Endothelial cell of umbilical vein (primary cell): Measurements from ENCODE around the gene DCAF11. TPM values are rescaled to one million over a fixed set of nuclear protein-coding genes. Genes with fewer than 3 reads are reported as not detected.

ENCODE experiments used
- BruUV-seq: library from RNA; stranded (reverse); fragments of 400-500 nt; replicated peaks from 2 replicates; lab custom pipeline; 2021; lab: Mats Ljungman, UMichigan
- CTCF ChIA-PET: fragments of 300-600, 350-600 bp; sonication (Branson Sonifier 250); formaldehyde crosslinking; loops from one replicate; lab custom pipeline; 2021; ENCODE audit warnings: antibody characterized with exemption, inconsistent platforms; lab: Charles Lee
- POLR2A ChIA-PET: fragments of 300-600, 350-600 bp; sonication (Branson Sonifier 250); formaldehyde crosslinking; loops from one replicate; lab custom pipeline; 2021; ENCODE audit warnings: antibody characterized with exemption, inconsistent platforms; lab: Charles Lee
- DNase-seq: peaks from one replicate; pipeline ENCODE4 v3.0.0-alpha.2; 2011; ENCODE audit warnings: low read depth, low spot score
- FAIRE-seq: peaks from 2 replicates; lab custom pipeline; 2011; peaks lifted over from hg19 to GRCh38; lab: Jason Lieb, UNC
- H2AFZ ChIP-seq: 2 replicates; pipeline ENCODE4 v1.6.0; 2012; ENCODE audit warnings: low read depth, low read length, control low read depth, inconsistent platforms
- H3K27ac ChIP-seq: 2 replicates; pipeline ENCODE4 v1.5.1; 2011; ENCODE audit warnings: low read depth, mild to moderate bottlenecking, control low read depth, low read length, moderate library complexity; ENCODE audit not compliant: insufficient read depth
- H3K27me3 ChIP-seq, 2 experiments: 2 replicates each; pipeline versions ENCODE4 v1.6.0 to v1.6.1; 2011; ENCODE audit warnings: low read length in 2 of 2, mixed read lengths in 1 of 2; ENCODE audit not compliant: control insufficient read depth in 2 of 2, insufficient read depth in 2 of 2
- H3K36me3 ChIP-seq, 2 experiments: 2 replicates in 1 of 2; 3 replicates in 1 of 2; pipeline ENCODE4 v1.5.1; 2011; ENCODE audit warnings: low read length in 2 of 2, mild to moderate bottlenecking in 1 of 2, moderate library complexity in 1 of 2; ENCODE audit not compliant: control insufficient read depth in 2 of 2, insufficient read depth in 2 of 2; ENCODE audit errors: extremely low read depth in 1 of 2
- H3K4me1 ChIP-seq: 3 replicates; pipeline ENCODE4 v1.5.1; 2011; ENCODE audit warnings: mild to moderate bottlenecking, low read length; ENCODE audit not compliant: control insufficient read depth, insufficient read depth; ENCODE audit errors: extremely low read depth
- H3K4me2 ChIP-seq: 2 replicates; pipeline ENCODE4 v1.6.1; 2011; ENCODE audit warnings: low read length, control low read depth, mixed read lengths; ENCODE audit not compliant: insufficient read depth
- H3K4me3 ChIP-seq, 3 experiments: fragments of 200-600 bp in 1 of 3; sonication (generic), shearing (Covaris generic) in 1 of 3; replicated peaks in 1 of 3; 2 replicates each; pipeline ENCODE4 v1.5.1; 2011 to 2016; ENCODE audit warnings: control low read depth in 3 of 3, low read length in 3 of 3, mild to moderate bottlenecking in 2 of 3, inconsistent platforms in 1 of 3, low read depth in 1 of 3, moderate library complexity in 1 of 3; ENCODE audit not compliant: insufficient read depth in 1 of 3
- H3K79me2 ChIP-seq: 2 replicates; pipeline ENCODE4 v1.6.0; 2012; ENCODE audit warnings: low read length, inconsistent platforms; ENCODE audit not compliant: control insufficient read depth, insufficient read depth
- H3K9ac ChIP-seq: replicated peaks from 2 replicates; pipeline ENCODE3; 2011; ENCODE audit warnings: low read length, control low read depth; ENCODE audit not compliant: insufficient read depth; ENCODE audit errors: extremely low read depth
- H3K9me1 ChIP-seq: replicated peaks from 3 replicates; pipeline ENCODE4 v1.6.0; 2011; ENCODE audit warnings: mild to moderate bottlenecking, low read length; ENCODE audit not compliant: control insufficient read depth, insufficient read depth; ENCODE audit errors: extremely low read depth
- H3K9me3 ChIP-seq: replicated peaks from 2 replicates; pipeline ENCODE4 v1.5.1; 2012; ENCODE audit warnings: low read length, inconsistent platforms; ENCODE audit not compliant: control insufficient read depth, insufficient read depth
- H4K20me1 ChIP-seq: replicated peaks from 2 replicates; pipeline ENCODE3; 2011; ENCODE audit warnings: mild to moderate bottlenecking, low read length; ENCODE audit not compliant: control insufficient read depth, insufficient read depth; ENCODE audit errors: extremely low read depth
- EZH2 ChIP-seq: IDR thresholded peaks from 2 replicates; pipeline ENCODE4 v1.6.1; 2012; ENCODE audit warnings: borderline replicate concordance, low read depth, mild to moderate bottlenecking, moderate library complexity, low read length, inconsistent platforms; ENCODE audit not compliant: severe bottlenecking
- FOS ChIP-seq: IDR thresholded peaks from 2 replicates; pipeline ENCODE4 v1.6.1; 2011; ENCODE audit warnings: mild to moderate bottlenecking, low read length, moderate library complexity, borderline replicate concordance; ENCODE audit not compliant: insufficient read depth
- GATA2 ChIP-seq: IDR thresholded peaks from 2 replicates; pipeline ENCODE4 v1.7.0; 2011; ENCODE audit warnings: low read depth, mild to moderate bottlenecking, moderate library complexity, mixed read lengths, low read length; ENCODE audit not compliant: insufficient read length, insufficient read depth
- JUN ChIP-seq: IDR thresholded peaks from 2 replicates; pipeline ENCODE4 v1.6.1; 2011; ENCODE audit warnings: borderline replicate concordance, low read depth; ENCODE audit not compliant: insufficient read length, insufficient read depth
- MYC ChIP-seq: IDR thresholded peaks from one replicate; pipeline ENCODE4 v1.6.1; 2011; ENCODE audit warnings: mild to moderate bottlenecking, low read depth, low read length
- dilution Hi-C: fragments of 300-500 bp; cut with MboI; formaldehyde crosslinking; loops from one replicate; pipeline ENCODE4 v1.15.0; 2019; ENCODE audit warnings: low sequenced_read_pairs; ENCODE audit not compliant: extremely low pct_ligation_motif_present
- intact Hi-C: fragments of 100-400 bp; cut with micrococcal nuclease; formaldehyde crosslinking; loops from one replicate; pipeline ENCODE4 v1.10.0; 2022
- polyA plus RNA-seq, 4 experiments: library from polyadenylated mRNA; depleted of rRNA in 3 of 4; stranded (reverse) in 3 of 4; unstranded in 1 of 4; fragments of >200 nt; gene quantifications; 2 replicates each; pipeline versions ENCODE4 v1.2.1 to v1.2.3, GENCODE V29; 2011 to 2012; ENCODE audit warnings: missing spikeins in 1 of 4
- total RNA-seq: library from RNA; stranded (reverse); gene quantifications from 2 replicates; pipeline ENCODE4 v1.2.3, GENCODE V29; 2021
- TF ChIP-seq, protein P1 (sequence below): IDR thresholded peaks from 2 replicates; pipeline ENCODE4 v1.6.1; 2011; ENCODE audit not compliant: insufficient read depth, insufficient read length
- TF ChIP-seq, protein P2 (sequence below), 2 donors: IDR thresholded peaks; 1 replicate in 1 of 2; 2 replicates in 1 of 2; pipeline ENCODE4 v1.5.1; 2011; ENCODE audit warnings: low read length in 2 of 2, mild to moderate bottlenecking in 2 of 2, moderate library complexity in 2 of 2, control low read depth in 1 of 2, inconsistent platforms in 1 of 2, low read depth in 1 of 2; ENCODE audit not compliant: insufficient read depth in 1 of 2; ENCODE audit errors: extremely low read depth in 1 of 2

The DCAF11 gene
- total and polyA plus RNA-seq, 2 donors (not counting 3 experiments of a cell fraction or from before 2014, with no cell fraction given) = 37.3 to 38.5 TPM

DNA sequence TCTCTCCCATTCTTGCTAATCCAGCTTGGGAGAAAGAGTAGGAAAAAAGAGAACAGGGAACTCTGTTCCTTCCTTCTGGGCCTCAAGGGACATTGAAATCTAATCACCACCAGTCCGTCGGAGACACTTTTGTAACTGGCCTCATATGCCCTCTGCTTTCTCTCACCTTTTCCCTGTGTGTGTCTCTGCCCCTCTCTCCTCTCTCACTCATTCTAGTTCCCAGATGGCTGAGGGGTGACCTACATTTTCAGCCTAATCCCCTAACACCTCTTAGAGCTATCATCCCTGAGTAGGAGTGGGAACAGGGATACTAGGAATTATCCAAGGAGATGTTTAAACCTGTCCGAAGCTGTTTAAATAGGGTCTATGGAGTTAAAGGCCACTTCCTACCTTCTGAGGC, 29.4 kb upstream of the DCAF11 start:
- FAIRE-seq = no peak

More for the DNA sequence above, 29.4 kb upstream of the DCAF11 start:
- Histone ChIP-seq H3K4me1 (no peaks in the 10 kb centered on the region), H3K36me3 (no peaks in the 10 kb centered on the region), H4K20me1 (no peaks in the 10 kb centered on the region), H3K27ac (no peak overlapping the region), H3K79me2 (no peaks in the 10 kb centered on the region), H3K4me2 (no peak overlapping the region), H3K27me3 (peaks cover 20 to 25% of the 10 kb centered on the region in 2 experiments), H3K9me1 (no peaks in the 10 kb centered on the region), H2AFZ (no peak overlapping the region), H3K4me3 (no peak overlapping the region), H3K9me3 (no peaks in the 10 kb centered on the region), H3K9ac (no peak overlapping the region)
- intact Hi-C loops (no loop called here), dilution Hi-C loops (no loop called here)
- TF ChIP-seq MYC = no peak
- no peak for TF ChIP-seq JUN
- TF ChIP-seq EZH2 = no peak
- TF ChIP-seq, protein P1, sequence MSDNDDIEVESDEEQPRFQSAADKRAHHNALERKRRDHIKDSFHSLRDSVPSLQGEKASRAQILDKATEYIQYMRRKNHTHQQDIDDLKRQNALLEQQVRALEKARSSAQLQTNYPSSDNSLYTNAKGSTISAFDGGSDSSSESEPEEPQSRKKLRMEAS = no peak
- TF ChIP-seq, protein P2, sequence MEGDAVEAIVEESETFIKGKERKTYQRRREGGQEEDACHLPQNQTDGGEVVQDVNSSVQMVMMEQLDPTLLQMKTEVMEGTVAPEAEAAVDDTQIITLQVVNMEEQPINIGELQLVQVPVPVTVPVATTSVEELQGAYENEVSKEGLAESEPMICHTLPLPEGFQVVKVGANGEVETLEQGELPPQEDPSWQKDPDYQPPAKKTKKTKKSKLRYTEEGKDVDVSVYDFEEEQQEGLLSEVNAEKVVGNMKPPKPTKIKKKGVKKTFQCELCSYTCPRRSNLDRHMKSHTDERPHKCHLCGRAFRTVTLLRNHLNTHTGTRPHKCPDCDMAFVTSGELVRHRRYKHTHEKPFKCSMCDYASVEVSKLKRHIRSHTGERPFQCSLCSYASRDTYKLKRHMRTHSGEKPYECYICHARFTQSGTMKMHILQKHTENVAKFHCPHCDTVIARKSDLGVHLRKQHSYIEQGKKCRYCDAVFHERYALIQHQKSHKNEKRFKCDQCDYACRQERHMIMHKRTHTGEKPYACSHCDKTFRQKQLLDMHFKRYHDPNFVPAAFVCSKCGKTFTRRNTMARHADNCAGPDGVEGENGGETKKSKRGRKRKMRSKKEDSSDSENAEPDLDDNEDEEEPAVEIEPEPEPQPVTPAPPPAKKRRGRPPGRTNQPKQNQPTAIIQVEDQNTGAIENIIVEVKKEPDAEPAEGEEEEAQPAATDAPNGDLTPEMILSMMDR (IDR thresholded peaks at IDR 0.05; ENCODE audit: extremely low read depth in 1 of 2, insufficient read depth in 1 of 2, low read depth in 1 of 2, low read length in 2 of 2) = no peak
- TF ChIP-seq FOS = no peak
- no peak for TF ChIP-seq GATA2
- DNase-seq = no peak
- no TSS peak for BruUV-seq
- POLR2A ChIA-PET = no interaction called here
- CTCF ChIA-PET = interaction anchor here (0.8 to 1.9 kb wide), 4 partner anchors 18 to 27 kb away, joined by 3 to 14 read pairs (median 4); no protein-coding TSS in a partner anchor
